G401.6 (cell line): ENCODE results near the gene HUWE1.
"Not testable (repeated sequence)": the region's sequence is repeated elsewhere in the genome, so short reads cannot be mapped to it uniquely, and the experiment has no call there.

Source experiments
- FAIRE-seq: peaks from 2 replicates; lab custom pipeline; 2012; peaks lifted over from hg19 to GRCh38; lab: Jason Lieb, UNC

HUWE1 gene

GRCh38 chrX:53686151-53686885 is at the start of gene HUWE1:
TSS of gene HUWE1 (minus strand) at chrX:53686719. CDS start at chrX:53654107, 32,612 bp downstream.
- FAIRE-seq: peak; percentile 93

GRCh38 chrX:53732797-53733196 is 46.3 kb upstream of the HUWE1 start:
- FAIRE-seq: no peak

GRCh38 chrX:53729751-53730150 is 43.2 kb upstream of the HUWE1 start:
- no peak for FAIRE-seq

- FAIRE-seq: no peak
Observed at GRCh38 chrX:53728506-53728905, 42.0 kb upstream of the HUWE1 start.

GRCh38 chrX:53724872-53725271 is 38.4 kb upstream of the HUWE1 start:
- no peak for FAIRE-seq

- FAIRE-seq: no peak
Observed at GRCh38 chrX:53723381-53723780, 36.9 kb upstream of the HUWE1 start.

- FAIRE-seq: not testable (repeated sequence)
Observed at GRCh38 chrX:53721610-53722009, 35.1 kb upstream of the HUWE1 start.

- not testable (repeated sequence) for FAIRE-seq
Observed at GRCh38 chrX:53719666-53720065, 33.1 kb upstream of the HUWE1 start.

- no peak for FAIRE-seq
Observed at GRCh38 chrX:53718073-53718472, 31.6 kb upstream of the HUWE1 start.

GRCh38 chrX:53717205-53717604 is 30.7 kb upstream of the HUWE1 start:
- no peak for FAIRE-seq

GRCh38 chrX:53716328-53717088 is 30.0 kb upstream of the HUWE1 start:
- FAIRE-seq: no peak

- FAIRE-seq: no peak
Observed at GRCh38 chrX:53715346-53715924, 28.9 kb upstream of the HUWE1 start.

GRCh38 chrX:53714580-53715345 is 28.2 kb upstream of the HUWE1 start:
- FAIRE-seq: no peak

GRCh38 chrX:53713987-53714579 is 27.6 kb upstream of the HUWE1 start:
- no peak for FAIRE-seq

- FAIRE-seq: no peak
Observed at GRCh38 chrX:53711436-53711835, 24.9 kb upstream of the HUWE1 start.

GRCh38 chrX:53704854-53705253 is 18.3 kb upstream of the HUWE1 start:
- no peak for FAIRE-seq

GRCh38 chrX:53704294-53704693 is 17.8 kb upstream of the HUWE1 start:
- FAIRE-seq: no peak

GRCh38 chrX:53695946-53696549 is 9.5 kb upstream of the HUWE1 start:
- FAIRE-seq: no peak

GRCh38 chrX:53694642-53695041 is 8.1 kb upstream of the HUWE1 start:
- FAIRE-seq: no peak

- FAIRE-seq: no peak
Observed at GRCh38 chrX:53688300-53688699, 1.8 kb upstream of the HUWE1 start.

- peak; percentile 59 for FAIRE-seq
Observed at GRCh38 chrX:53685711-53686110, 808 bp downstream of the HUWE1 start.
